Stomach (tissue), 9 donors: ENCODE data around the gene SAMD8. TPM values are rescaled to one million over a fixed set of nuclear protein-coding genes. Genes with fewer than 3 reads are reported as not detected.

Source experiments
- DNase-seq, 2 donors: peaks; one replicate each; pipeline versions ENCODE4 v3.0.0 to v3.0.0-alpha.2; 2013 to 2019
- H3K27ac ChIP-seq, 5 donors: fragments of 200-600 bp in 4 of 5; sonication (generic) in 4 of 5; one replicate each; pipeline ENCODE4 v1.5.1; 2013 to 2019; ENCODE audit warnings: mild to moderate bottlenecking in 1 of 5, moderate library complexity in 1 of 5
- H3K27me3 ChIP-seq, 3 donors: fragments of 200-600 bp; sonication (generic); one replicate each; pipeline ENCODE4 v1.5.1; 2017 to 2019; ENCODE audit warnings: mixed run types in 1 of 3
- H3K36me3 ChIP-seq, 4 donors: fragments of 200-600 bp; sonication (generic); 1 replicate in 3 of 4; 2 replicates in 1 of 4; pipeline ENCODE4 v1.5.1; 2016 to 2019
- H3K4me1 ChIP-seq, 4 donors: fragments of 200-600 bp; sonication (generic); one replicate each; pipeline ENCODE4 v1.5.1; 2016 to 2019
- H3K4me3 ChIP-seq, 4 donors: fragments of 200-600 bp; sonication (generic) in 3 of 4; one replicate each; pipeline ENCODE4 v1.5.1; 2016 to 2019; ENCODE audit warnings: mild to moderate bottlenecking in 1 of 4
- H3K9me3 ChIP-seq, 4 donors: fragments of 200-600 bp; sonication (generic); one replicate each; pipeline ENCODE4 v1.5.1; 2016 to 2019
- CTCF ChIP-seq, 7 experiments: fragments of 450-650 bp in 4 of 7; fragments of 200-600 bp in 3 of 7; sonication (generic) in 3 of 7; IDR thresholded peaks; one replicate each; pipeline ENCODE4 v1.5.1; 2016 to 2019; ENCODE audit warnings: antibody characterized with exemption in 7 of 7, control low read depth in 2 of 7, mild to moderate bottlenecking in 1 of 7
- EP300 ChIP-seq: sonication (generic); formaldehyde crosslinking; IDR thresholded peaks from one replicate; pipeline ENCODE4 v1.6.1; 2017; ENCODE audit warnings: antibody characterized with exemption
- POLR2A ChIP-seq, 4 donors: fragments of 450-650 bp; IDR thresholded peaks; one replicate each; pipeline ENCODE4 v1.6.1; 2016; ENCODE audit warnings: antibody characterized with exemption in 4 of 4, control low read depth in 2 of 4, mild to moderate bottlenecking in 1 of 4, moderate library complexity in 1 of 4
- POLR2AphosphoS5 ChIP-seq, 3 donors: sonication (generic); formaldehyde crosslinking; IDR thresholded peaks; one replicate each; pipeline ENCODE4 v1.6.1; 2016; ENCODE audit warnings: antibody characterized with exemption in 3 of 3
- WGBS, 5 donors: extraction: QIAGEN DNeasy Blood & Tissue Kit in 3 of 5; methylation state at CpG; one replicate each; pipeline versions ENCODE4 v1.1.5 to v1.1.7; 2013 to 2018; 5-methylcytosine and 5-hydroxymethylcytosine counted together
- intact Hi-C: fragments of 100-400 bp; cut with DNase I; formaldehyde crosslinking; loops from one replicate; pipeline ENCODE4 v1.15.1; 2023; ENCODE audit warnings: low total_unique reads
- polyA plus RNA-seq, 3 donors: library from polyadenylated mRNA; stranded (reverse); fragments of 200-250 nt; gene quantifications; one replicate each; pipeline ENCODE4 v1.2.3, GENCODE V29; 2013
- total RNA-seq, 5 donors: library from RNA; depleted of rRNA; stranded (reverse); fragments of >200 nt; gene quantifications; one replicate each; pipeline versions ENCODE4 v1.1.0 to v1.2.3, GENCODE V29; 2014 to 2016
- donor health status: healthy with polysubstance abuse.
- donor health status: Bipolar disorder and iron deficiency.
- donor health status: healthy.

The SAMD8 gene
- total and polyA plus RNA-seq, 8 donors = 2.9 to 34.9 (median 5.5) TPM

- TF ChIP-seq EP300 (no peak), POLR2AphosphoS5 (IDR thresholded peaks at IDR 0.05) (no peak), POLR2A (IDR thresholded peaks at IDR 0.05) (no peak), CTCF (IDR thresholded peaks at IDR 0.05) (no peak)
- H3K4me1 ChIP-seq = peaks cover 0 to 7% (median 0%) of the 10 kb centered on the region in 4 donors
- WGBS, 5 donors = 51 to 72% (median 61%) methylated on average over 9 of the region's 9 CpGs
- intact Hi-C loops = no loop called here
- H3K36me3 ChIP-seq = no peaks in the 10 kb centered on the region
- no peaks in the 10 kb centered on the region for H3K27me3 ChIP-seq
- no peak overlapping the region for H3K27ac ChIP-seq
- H3K9me3 ChIP-seq = peaks cover 0 to 4% (median 0%) of the 10 kb centered on the region in 4 donors
- no peak for DNase-seq
- no peak overlapping the region for H3K4me3 ChIP-seq
Measured at GRCh38 chr10:75086278-75086934, 25.1 kb upstream of the SAMD8 start.

GRCh38 chr10:75088640-75089039 is 22.8 kb upstream of the SAMD8 start:
- H3K4me3 ChIP-seq = no peak overlapping the region
- intact Hi-C loops = no loop called here
- no peak overlapping the region for H3K27ac ChIP-seq
- 91 to 97% (median 94%) methylated on average over 2 of the region's 2 CpGs for WGBS, 5 donors
- TF ChIP-seq POLR2A (IDR thresholded peaks at IDR 0.05) (no peak), EP300 (no peak), POLR2AphosphoS5 (IDR thresholded peaks at IDR 0.05) (no peak), CTCF (IDR thresholded peaks at IDR 0.05) (no peak)
- no peak for DNase-seq
- H3K27me3 ChIP-seq = no peaks in the 10 kb centered on the region
- H3K9me3 ChIP-seq = no peaks in the 10 kb centered on the region
- H3K36me3 ChIP-seq = no peaks in the 10 kb centered on the region
- peaks cover 0 to 7% (median 0%) of the 10 kb centered on the region in 4 donors for H3K4me1 ChIP-seq

GRCh38 chr10:75089634-75090033 is 21.8 kb upstream of the SAMD8 start:
- intact Hi-C loops = no loop called here
- Histone ChIP-seq H3K4me3 (no peak overlapping the region), H3K4me1 (peaks cover 0 to 7% (median 0%) of the 10 kb centered on the region in 4 donors), H3K36me3 (no peaks in the 10 kb centered on the region), H3K27ac (no peak overlapping the region), H3K27me3 (no peaks in the 10 kb centered on the region), H3K9me3 (no peaks in the 10 kb centered on the region)
- DNase-seq = no peak
- 84 to 94% (median 93%) methylated on average over 6 of the region's 6 CpGs for WGBS, 5 donors
- TF ChIP-seq POLR2AphosphoS5 (IDR thresholded peaks at IDR 0.05) (no peak), POLR2A (IDR thresholded peaks at IDR 0.05) (no peak), EP300 (no peak), CTCF (IDR thresholded peaks at IDR 0.05) (no peak)

- Histone ChIP-seq H3K36me3 (no peaks in the 10 kb centered on the region), H3K27ac (no peak overlapping the region), H3K27me3 (no peaks in the 10 kb centered on the region), H3K4me3 (no peak overlapping the region), H3K9me3 (no peaks in the 10 kb centered on the region), H3K4me1 (peaks cover 0 to 7% (median 0%) of the 10 kb centered on the region in 4 donors)
- intact Hi-C loops = no loop called here
- 78 to 89% (median 82%) methylated on average over 3 of the region's 3 CpGs for WGBS, 5 donors
- TF ChIP-seq POLR2A (IDR thresholded peaks at IDR 0.05) (no peak), EP300 (no peak), CTCF (IDR thresholded peaks at IDR 0.05) (no peak), POLR2AphosphoS5 (IDR thresholded peaks at IDR 0.05) (no peak)
- DNase-seq = no peak
Measured at GRCh38 chr10:75091146-75091545, 20.3 kb upstream of the SAMD8 start.
